Fibroblast of mammary gland (primary cell): ENCODE results near the gene SH2D1B.
"Not testable (repeated sequence)": the region's sequence is repeated elsewhere in the genome, so short reads cannot be mapped to it uniquely, and the experiment has no call there.

Experiments used
- DNase-seq: peaks from one replicate; pipeline ENCODE4 v3.0.0-alpha.2; 2010; ENCODE audit warnings: low read depth
- H3K4me3 ChIP-seq: 2 replicates; pipeline ENCODE4 v1.5.1; 2011; ENCODE audit warnings: low read depth, mild to moderate bottlenecking, low read length, moderate library complexity; ENCODE audit not compliant: control insufficient read depth
- TF ChIP-seq, protein P1 (sequence below): conservative IDR thresholded peaks from 2 replicates; pipeline ENCODE4 v1.5.1; 2011; ENCODE audit warnings: low read depth, low read length, inconsistent platforms; ENCODE audit not compliant: control insufficient read depth, insufficient read depth

SH2D1B gene

DNA sequence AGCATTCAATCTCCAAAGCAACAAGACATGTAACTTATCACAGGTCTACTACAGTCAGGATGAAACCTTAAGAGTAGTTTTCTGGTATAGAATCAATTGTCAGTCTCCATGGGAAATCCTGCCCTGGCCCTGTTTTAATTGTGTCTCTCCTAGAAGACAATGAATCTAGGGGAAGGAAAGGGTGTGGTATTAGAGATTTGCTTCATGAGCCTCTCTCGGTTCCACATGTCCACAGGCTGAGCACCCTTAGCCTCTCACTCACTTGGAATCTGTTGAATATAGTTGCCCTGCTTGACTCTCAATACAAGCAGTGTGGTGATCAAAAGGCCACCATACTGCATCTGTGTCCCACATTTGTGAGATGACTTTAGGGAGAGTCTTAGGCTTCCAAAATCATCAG is 53.0 kb downstream of the SH2D1B start:
- H3K4me3 ChIP-seq, result no peak overlapping the region
- TF ChIP-seq, protein P1, sequence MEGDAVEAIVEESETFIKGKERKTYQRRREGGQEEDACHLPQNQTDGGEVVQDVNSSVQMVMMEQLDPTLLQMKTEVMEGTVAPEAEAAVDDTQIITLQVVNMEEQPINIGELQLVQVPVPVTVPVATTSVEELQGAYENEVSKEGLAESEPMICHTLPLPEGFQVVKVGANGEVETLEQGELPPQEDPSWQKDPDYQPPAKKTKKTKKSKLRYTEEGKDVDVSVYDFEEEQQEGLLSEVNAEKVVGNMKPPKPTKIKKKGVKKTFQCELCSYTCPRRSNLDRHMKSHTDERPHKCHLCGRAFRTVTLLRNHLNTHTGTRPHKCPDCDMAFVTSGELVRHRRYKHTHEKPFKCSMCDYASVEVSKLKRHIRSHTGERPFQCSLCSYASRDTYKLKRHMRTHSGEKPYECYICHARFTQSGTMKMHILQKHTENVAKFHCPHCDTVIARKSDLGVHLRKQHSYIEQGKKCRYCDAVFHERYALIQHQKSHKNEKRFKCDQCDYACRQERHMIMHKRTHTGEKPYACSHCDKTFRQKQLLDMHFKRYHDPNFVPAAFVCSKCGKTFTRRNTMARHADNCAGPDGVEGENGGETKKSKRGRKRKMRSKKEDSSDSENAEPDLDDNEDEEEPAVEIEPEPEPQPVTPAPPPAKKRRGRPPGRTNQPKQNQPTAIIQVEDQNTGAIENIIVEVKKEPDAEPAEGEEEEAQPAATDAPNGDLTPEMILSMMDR, result no peak
- no peak for DNase-seq

GRCh38 chr1:162357681-162358266 is 54.2 kb downstream of the SH2D1B start:
- H3K4me3 ChIP-seq, result no peak overlapping the region
- TF ChIP-seq, protein P1, result peak; percentile 65
- peak; percentile 62 for DNase-seq

GRCh38 chr1:162353702-162354101 is 58.2 kb downstream of the SH2D1B start:
- H3K4me3 ChIP-seq, result no peak overlapping the region
- no peak for DNase-seq
- TF ChIP-seq, protein P1, result no peak

DNA sequence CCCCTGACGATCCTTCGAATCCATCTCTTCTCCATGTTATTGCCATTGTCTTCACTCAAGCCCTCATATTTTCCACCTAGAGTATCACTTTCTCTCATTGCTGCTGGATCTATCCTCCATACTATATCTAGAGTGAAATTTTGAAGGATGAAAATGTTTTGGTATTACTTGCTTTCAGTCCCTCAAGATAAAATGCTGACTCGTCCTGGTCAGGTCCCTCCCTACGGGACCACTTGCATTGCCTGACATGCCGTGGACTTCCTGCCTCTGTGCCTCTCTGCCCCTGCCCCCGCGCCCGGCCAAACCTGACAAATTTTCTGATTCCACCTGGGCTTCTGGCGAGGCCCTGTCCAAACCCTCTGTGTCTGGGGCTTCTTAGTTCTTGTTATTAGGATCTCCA is 58.9 kb downstream of the SH2D1B start:
- no peak for DNase-seq
- TF ChIP-seq, protein P1, result no peak
- no peak overlapping the region for H3K4me3 ChIP-seq

- not testable (repeated sequence) for DNase-seq, H3K4me3 ChIP-seq
These were observed 60.1 kb downstream of the SH2D1B start for GRCh38 chr1:162351874-162352273.

DNA sequence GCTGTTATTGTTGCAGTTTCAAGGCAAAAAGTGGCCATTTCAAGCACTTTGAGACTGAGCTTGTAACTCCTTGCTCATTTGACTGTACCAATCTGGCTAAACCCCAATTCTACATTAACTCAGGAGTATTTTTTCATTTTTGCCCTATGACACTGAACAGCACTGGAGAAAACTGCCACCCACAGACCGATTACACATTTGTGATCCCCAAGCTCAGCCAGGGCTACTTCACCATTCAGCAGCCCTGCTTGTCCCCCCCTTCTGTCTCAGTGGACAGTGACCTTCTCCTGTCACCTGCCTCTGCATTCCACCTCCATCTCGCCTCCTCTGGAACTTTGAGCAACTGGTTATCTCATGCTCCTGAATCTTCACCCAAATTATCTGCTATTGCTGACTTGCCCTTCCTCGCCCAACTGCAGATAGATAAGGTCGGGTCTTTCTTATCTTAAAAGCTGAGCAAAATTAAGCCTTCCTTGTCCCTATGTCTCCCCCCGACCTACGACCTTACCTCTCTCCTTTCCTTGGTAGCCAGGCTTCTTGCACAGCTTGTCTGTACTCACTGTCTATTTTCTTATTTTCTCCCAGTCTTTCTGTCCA is 60.6 kb downstream of the SH2D1B start:
- H3K4me3 ChIP-seq, result no peak overlapping the region
- DNase-seq, result no peak
- TF ChIP-seq, protein P1, result no peak

DNA sequence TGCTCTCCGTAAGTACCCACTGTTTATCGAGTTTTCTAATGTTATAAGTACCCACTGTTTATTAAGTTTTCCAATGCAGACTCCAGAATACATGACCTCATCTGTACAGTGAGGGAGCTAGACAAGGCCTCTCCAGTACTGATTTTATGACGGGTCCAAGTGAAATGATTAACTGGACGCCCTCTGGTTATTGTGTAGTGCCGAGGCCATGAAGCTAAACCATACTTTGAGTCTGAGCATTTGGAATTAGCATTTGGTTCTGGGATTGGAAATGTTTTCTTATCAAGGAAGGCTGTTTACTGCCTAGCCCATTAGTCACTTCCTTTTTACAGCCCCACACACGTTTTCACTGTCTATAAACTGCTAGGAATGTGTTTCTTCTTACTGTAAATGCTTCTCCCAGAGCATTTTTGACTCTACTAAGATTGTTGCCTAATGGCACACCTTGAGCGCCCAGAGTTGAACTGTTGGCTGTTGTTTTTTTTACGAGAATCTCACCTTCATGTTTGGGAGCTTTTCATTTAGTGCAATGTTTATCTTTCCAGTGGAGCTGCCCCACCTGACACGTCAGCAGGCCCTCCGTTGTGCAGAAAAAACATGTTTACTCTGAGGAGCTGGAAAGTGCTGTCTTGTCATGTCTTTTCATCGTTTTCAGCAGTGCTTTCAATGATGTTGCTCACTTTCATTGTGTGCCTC is 62.2 kb downstream of the SH2D1B start:
- no peak overlapping the region for H3K4me3 ChIP-seq
- DNase-seq, result peak; percentile 41
- TF ChIP-seq, protein P1, result no peak
